Lower leg skin (tissue), 4 donors: Measurements from ENCODE around the gene HAAO. TPM values are rescaled to one million over a fixed set of nuclear protein-coding genes. Genes with fewer than 3 reads are reported as not detected.

ENCODE experiments used
- DNase-seq, 2 donors: peaks; one replicate each; pipeline ENCODE4 v3.0.0-alpha.2; 2019; ENCODE audit warnings: low spot score in 2 of 2
- H3K4me3 ChIP-seq: fragments of 200-600 bp; sonication (generic); 2 replicates; pipeline ENCODE4 v1.5.1; 2017; ENCODE audit warnings: mild to moderate bottlenecking, low read depth; ENCODE audit not compliant: poor library complexity, severe bottlenecking
- POLR2A ChIP-seq, 2 donors: fragments of 450-650 bp; IDR thresholded peaks; one replicate each; pipeline ENCODE4 v1.6.1; 2016 to 2017; ENCODE audit warnings: antibody characterized with exemption in 2 of 2, mild to moderate bottlenecking in 1 of 2, moderate library complexity in 1 of 2
- WGBS, 2 donors: methylation state at CpG; one replicate each; pipeline ENCODE4 v1.1.5; 2018; 5-methylcytosine and 5-hydroxymethylcytosine counted together
- intact Hi-C: fragments of 100-400 bp; cut with DNase I; formaldehyde crosslinking; loops from one replicate; pipeline ENCODE4 v1.15.0; 2023; ENCODE audit warnings: low total_unique reads
- total RNA-seq, 4 donors: library from RNA; depleted of rRNA; stranded (reverse); fragments of >200 nt; gene quantifications; one replicate each; pipeline ENCODE4 v1.1.0, GENCODE V29; 2016
- TF ChIP-seq, protein P1 (sequence below), 3 donors: fragments of 450-650 bp; IDR thresholded peaks; one replicate each; pipeline ENCODE4 v1.5.1; 2016; ENCODE audit warnings: antibody characterized with exemption in 3 of 3, mild to moderate bottlenecking in 3 of 3, moderate library complexity in 2 of 3

HAAO gene
- total RNA-seq, 4 donors from 2014 or later = 1.7 to 4.3 (median 3.3) TPM

DNA sequence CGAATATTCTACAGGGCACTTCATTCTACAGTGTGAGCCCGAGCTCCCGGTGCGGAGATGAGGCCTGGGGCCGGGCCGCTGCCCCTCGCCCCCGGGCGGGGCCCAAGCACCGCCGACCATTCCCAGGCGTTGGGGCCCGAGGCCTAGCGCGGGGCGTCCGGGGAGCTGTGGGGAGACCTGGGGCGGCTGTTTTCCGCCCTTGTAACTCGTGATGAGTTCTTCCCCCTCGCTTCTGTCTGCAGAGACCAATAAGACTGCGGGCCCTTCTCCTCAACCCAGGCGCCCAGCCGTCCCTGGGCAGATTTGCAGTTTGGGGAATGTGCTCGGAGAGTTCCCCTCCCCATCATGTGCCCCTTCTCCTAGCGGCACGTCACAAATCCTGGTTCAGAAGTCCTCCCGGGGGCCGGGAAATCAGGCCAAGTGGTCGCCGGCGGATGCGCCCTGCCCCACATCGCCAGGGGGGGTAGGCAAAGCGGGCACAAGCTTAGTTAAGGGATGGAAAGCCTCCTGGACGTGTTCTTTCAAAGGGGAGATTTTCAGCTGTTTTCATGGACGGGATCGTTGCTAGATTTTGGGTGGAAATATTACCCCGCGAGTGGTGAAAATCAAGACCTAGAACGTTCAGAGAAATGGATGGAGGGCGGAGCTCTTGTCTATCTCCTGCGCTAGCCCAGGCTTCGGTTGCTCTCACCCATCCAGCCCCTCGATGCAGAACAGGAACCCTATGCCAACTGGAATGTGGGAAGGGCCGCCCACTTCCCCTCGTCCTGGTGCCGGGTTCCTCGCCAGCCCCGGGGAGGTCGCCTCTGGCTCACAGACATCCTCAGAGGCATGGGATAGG is 18.8 kb upstream of the HAAO start:
- intact Hi-C loops = no loop called here
- WGBS, 2 donors = 1 to 3% methylated on average over 28 to 40 of the region's 51 CpGs
- peak; percentile 63 to 94 for DNase-seq
- no peak for TF ChIP-seq POLR2A (IDR thresholded peaks at IDR 0.05)
- TF ChIP-seq, protein P1, sequence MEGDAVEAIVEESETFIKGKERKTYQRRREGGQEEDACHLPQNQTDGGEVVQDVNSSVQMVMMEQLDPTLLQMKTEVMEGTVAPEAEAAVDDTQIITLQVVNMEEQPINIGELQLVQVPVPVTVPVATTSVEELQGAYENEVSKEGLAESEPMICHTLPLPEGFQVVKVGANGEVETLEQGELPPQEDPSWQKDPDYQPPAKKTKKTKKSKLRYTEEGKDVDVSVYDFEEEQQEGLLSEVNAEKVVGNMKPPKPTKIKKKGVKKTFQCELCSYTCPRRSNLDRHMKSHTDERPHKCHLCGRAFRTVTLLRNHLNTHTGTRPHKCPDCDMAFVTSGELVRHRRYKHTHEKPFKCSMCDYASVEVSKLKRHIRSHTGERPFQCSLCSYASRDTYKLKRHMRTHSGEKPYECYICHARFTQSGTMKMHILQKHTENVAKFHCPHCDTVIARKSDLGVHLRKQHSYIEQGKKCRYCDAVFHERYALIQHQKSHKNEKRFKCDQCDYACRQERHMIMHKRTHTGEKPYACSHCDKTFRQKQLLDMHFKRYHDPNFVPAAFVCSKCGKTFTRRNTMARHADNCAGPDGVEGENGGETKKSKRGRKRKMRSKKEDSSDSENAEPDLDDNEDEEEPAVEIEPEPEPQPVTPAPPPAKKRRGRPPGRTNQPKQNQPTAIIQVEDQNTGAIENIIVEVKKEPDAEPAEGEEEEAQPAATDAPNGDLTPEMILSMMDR (IDR thresholded peaks at IDR 0.05) = no peak
- peak overlapping the region; percentile 73 for H3K4me3 ChIP-seq

DNA sequence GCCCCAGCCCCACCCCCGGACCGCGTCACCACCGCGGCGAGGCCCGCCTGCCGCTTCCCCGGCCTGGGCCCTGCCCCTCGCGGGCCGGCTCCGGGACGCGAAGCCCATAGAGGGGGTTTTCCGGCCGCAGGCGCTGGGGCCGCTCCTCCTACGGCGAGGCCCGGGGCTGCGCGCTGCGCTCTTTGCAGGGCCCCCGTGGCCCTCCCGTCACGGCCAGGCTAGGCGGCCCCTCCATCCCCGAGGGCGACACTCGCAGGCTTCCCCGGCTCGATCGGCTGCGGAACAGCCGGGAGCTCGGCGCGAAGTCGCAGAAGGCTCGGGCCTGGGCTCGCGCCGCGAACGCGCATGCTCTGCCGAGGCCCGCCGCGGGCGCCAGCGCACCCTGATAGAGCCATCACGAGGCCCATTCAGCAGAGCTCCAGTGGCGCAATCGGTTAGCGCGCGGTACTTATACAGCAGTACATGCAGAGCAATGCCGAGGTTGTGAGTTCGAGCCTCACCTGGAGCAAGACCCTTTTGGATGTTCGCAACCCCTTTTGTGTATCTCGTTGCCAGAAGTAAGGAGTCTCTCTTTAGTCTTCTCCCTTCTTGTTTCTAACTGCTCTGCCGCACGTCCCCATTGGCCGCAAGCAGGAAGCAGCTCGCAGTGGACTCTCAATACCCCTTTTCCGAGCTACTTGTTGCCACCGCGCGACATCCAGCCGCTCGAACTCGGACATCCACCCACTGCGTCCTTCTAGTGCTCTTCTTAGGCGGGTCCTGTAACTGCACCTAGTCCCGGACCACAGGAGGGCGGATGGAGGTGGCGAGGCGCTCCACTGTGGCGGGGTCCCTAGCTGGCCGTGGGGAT is 18.0 kb upstream of the HAAO start:
- TF ChIP-seq POLR2A (IDR thresholded peaks at IDR 0.05) = no peak
- TF ChIP-seq, protein P1 (IDR thresholded peaks at IDR 0.05) = peak in 1 of 3 donors; percentile 60
- intact Hi-C loops = no loop called here
- 0 to 2% methylated on average over 19 to 77 of the region's 83 CpGs for WGBS, 2 donors
- H3K4me3 ChIP-seq = peak overlapping the region; percentile 73
- DNase-seq = peak; percentile 96 to 99

DNA sequence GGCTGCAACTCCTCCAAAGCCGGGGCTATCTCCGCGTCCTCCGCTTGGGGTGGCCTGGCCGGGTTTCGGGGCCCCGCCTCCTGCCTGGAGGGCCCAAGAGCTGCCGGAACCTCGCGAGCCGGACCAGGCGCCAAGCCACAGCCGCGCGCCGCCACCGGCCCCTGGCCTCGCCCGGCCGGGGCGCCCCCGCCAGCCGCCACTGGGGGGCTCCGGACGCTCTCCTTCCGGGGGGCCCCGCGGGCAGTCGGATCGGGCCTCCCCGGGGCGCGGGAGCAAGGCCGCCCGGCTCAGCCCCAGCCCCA is 17.4 kb upstream of the HAAO start:
- peak overlapping the region; percentile 36 for H3K4me3 ChIP-seq
- DNase-seq = peak; percentile 67 to 96
- TF ChIP-seq, protein P1 (IDR thresholded peaks at IDR 0.05) = no peak
- peak in 1 of 2 donors; percentile 4 for TF ChIP-seq POLR2A (IDR thresholded peaks at IDR 0.05)
- intact Hi-C loops = no loop called here
- 0% methylated on average over 7 to 26 of the region's 35 CpGs for WGBS, 2 donors

DNA sequence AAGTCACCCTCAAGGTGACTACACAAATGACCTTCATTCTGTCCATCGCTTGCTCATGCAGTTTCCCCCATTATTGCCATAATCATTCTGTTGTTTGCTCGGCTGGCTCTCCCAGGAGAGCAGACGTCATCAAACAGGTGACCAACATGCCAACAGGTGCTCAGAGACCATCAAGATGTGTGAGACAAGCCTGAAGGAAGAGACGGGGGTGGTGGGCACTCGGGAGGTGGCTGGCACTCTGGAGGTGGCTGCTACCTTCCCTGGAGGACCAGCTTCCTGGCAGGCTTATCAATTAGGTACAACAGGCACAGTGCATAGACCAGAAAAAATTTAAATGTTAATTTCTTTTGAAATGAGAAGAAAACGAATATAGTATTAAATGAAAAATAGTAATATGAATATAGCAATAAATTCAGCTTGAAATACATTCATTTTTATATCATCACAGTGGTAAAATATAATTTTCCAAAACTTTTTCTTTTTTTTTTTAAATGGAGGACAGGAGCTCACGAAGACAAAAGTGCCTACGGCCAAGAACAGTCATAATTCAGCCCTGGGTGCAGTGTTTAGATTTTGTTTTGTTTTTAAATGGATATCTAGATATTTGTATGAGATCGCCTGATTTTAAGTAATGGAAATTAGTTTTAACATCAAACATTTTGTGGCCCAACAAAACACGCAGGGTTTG is 16.9 kb upstream of the HAAO start:
- intact Hi-C loops = no loop called here
- DNase-seq = peak; percentile 26 to 85
- no peak for TF ChIP-seq POLR2A (IDR thresholded peaks at IDR 0.05)
- TF ChIP-seq, protein P1 (IDR thresholded peaks at IDR 0.05) = no peak
- WGBS, 2 donors = 38 to 40% methylated on average over 10 of the region's 10 CpGs
- H3K4me3 ChIP-seq = peak overlapping the region; percentile 36

DNA sequence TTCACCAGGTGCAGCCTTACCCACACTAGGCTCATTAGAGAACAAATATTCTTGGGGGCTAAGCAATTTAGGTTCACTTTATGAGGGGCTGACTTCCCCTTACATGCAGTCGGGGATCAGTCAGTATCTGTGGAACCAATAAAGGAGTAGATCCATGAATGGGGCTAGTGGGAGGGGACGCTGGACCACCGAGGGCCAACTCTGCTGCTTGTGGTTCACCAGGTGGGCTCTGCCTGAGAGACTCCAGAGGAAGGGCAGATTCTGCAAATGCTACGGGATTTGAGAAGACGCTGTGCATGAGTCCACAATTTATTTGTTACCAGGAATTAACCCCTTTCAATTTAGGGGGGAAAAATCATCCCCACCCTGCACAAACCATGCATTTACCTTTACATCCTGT is 15.9 kb upstream of the HAAO start:
- peak in 1 of 2 donors; percentile 66 for DNase-seq
- intact Hi-C loops = no loop called here
- TF ChIP-seq, protein P1 (IDR thresholded peaks at IDR 0.05) = no peak
- TF ChIP-seq POLR2A (IDR thresholded peaks at IDR 0.05) = no peak
- H3K4me3 ChIP-seq = no peak overlapping the region
- 93 to 94% methylated on average over 5 of the region's 5 CpGs for WGBS, 2 donors
